SK-N-MC (cell line): ENCODE data around the gene UBTD1.
"Not testable (repeated sequence)": the region's sequence is repeated elsewhere in the genome, so short reads cannot be mapped to it uniquely, and the experiment has no call there.

Source experiments
- DNase-seq: peaks from one replicate; pipeline ENCODE4 v3.0.0-alpha.2; 2011; ENCODE audit warnings: low read depth, low spot score
- H3K27ac ChIP-seq: fragments of 200-600 bp; sonication (generic); 2 replicates; pipeline ENCODE4 v1.5.1; 2016; ENCODE audit warnings: mixed run types
- H3K36me3 ChIP-seq: fragments of 200-600 bp; sonication (generic); 2 replicates; pipeline ENCODE4 v1.6.1; 2017; ENCODE audit warnings: antibody characterized with exemption, low read length, mixed read lengths; ENCODE audit not compliant: insufficient read depth
- H3K4me3 ChIP-seq: fragments of 200-600 bp; sonication (generic); 2 replicates; pipeline ENCODE4 v1.5.1; 2016
- H3K9ac ChIP-seq: fragments of 200-600 bp; sonication (generic); 2 replicates; pipeline ENCODE4 v1.8.0; 2017; ENCODE audit warnings: mixed run types, mixed read lengths; ENCODE audit not compliant: insufficient read length
- H3K9me3 ChIP-seq: fragments of 200-600 bp; sonication (generic); 2 replicates; pipeline ENCODE4 v1.6.1; 2017; ENCODE audit warnings: low read depth, mild to moderate bottlenecking, antibody characterized with exemption, low read length, moderate library complexity, mixed read lengths
- EZH2 ChIP-seq: fragments of 200-600 bp; sonication (generic); IDR thresholded peaks from one replicate; pipeline ENCODE4 v1.6.1; 2017; ENCODE audit warnings: antibody characterized with exemption
- FOXP2 ChIP-seq: optimal IDR thresholded peaks from 2 replicates; pipeline ENCODE3; 2011; ENCODE audit warnings: mild to moderate bottlenecking, moderate library complexity; ENCODE audit not compliant: insufficient read depth; ENCODE audit errors: extremely low read length, control extremely low read depth
- POLR2AphosphoS5 ChIP-seq: IDR thresholded peaks from 2 replicates; pipeline ENCODE4 v1.6.1; 2012; ENCODE audit warnings: mild to moderate bottlenecking, low read depth, low read length, borderline replicate concordance

UBTD1 gene

DNA sequence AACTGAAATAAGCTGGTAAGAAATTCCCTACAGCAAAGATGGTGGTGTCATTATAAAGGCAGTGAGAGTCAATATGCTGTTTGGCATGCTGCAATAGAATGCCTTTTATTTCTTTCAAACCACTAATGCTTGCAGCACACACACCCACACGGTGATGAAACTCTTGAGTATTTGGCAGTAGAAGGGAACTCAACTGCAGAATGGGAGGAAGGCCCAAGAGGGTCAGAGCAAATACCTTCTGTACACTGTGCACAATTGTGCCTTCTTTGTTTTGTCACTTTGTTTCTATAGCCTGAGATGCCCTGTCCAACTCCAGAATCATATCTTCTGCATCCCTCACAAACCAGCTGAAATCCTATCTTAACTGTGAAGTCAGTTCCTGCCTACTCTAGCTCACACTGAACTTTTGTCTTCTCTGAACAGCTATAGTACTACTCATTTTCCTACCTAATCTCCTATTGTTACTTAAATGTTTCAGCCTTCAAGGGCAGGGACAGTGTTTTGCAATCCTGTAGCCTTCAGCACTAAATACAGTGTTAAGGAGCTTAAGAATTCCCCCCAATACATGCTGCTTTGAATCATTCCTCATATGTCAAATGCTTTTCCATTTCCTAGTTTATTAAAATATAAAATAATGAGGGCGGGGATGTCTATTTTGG, 22.7 kb upstream of the UBTD1 start:
- no peaks in the 10 kb centered on the region for H3K9me3 ChIP-seq
- peaks cover 38% of the 10 kb centered on the region for H3K36me3 ChIP-seq
- H3K27ac ChIP-seq, result no peak overlapping the region
- no peak for TF ChIP-seq FOXP2
- no peak for TF ChIP-seq EZH2
- no peak for TF ChIP-seq POLR2AphosphoS5
- no peak overlapping the region for H3K4me3 ChIP-seq
- no peak overlapping the region for H3K9ac ChIP-seq
- DNase-seq, result no peak

DNA sequence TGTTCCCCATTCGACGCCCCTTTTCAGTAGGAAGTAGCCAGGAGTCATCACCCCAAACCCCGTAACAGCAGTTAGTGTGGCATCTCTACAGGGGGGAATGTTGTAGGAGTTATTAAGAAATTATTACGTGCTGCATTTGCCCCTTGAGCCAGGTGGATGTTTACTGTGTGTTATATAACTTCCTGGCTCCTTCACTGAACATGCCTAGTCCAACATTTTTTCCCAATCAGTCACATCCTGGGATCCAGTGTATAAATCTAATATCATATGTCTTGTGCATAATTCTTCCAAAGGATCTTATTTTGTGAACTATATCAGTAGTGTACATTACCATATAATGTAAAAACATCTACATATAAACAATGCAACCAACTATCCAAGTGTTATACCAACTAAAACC, 19.3 kb upstream of the UBTD1 start:
- H3K36me3 ChIP-seq, result peaks cover 32% of the 10 kb centered on the region
- not testable (repeated sequence) for H3K27ac ChIP-seq, H3K9ac ChIP-seq, H3K9me3 ChIP-seq, DNase-seq, H3K4me3 ChIP-seq

DNA sequence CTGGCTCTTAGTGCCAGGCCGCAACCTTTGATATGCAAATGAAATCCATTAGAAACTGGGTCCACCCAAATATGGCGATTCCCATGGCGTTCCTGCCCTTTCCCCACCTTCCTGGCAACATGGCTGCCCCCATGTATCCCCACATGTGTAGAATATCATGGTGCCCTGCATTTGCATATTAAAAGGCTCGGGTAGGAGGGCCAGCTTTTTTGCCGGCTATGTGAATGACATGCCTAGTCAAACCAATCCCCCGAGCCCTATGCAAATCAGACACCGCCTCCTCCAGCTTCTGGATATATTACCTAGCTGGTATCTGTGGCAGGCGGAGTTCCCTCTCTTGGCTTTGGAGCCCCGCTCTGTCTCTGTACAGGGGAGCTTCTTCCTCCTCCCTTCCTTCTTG, 18.8 kb upstream of the UBTD1 start:
- Histone ChIP-seq H3K4me3 (no peak overlapping the region), H3K27ac (no peak overlapping the region), H3K9ac (no peak overlapping the region), H3K36me3 (peaks cover 27% of the 10 kb centered on the region; the same call in 1 of the 2 replicates), H3K9me3 (no peaks in the 10 kb centered on the region)
- TF ChIP-seq FOXP2 (no peak), EZH2 (no peak), POLR2AphosphoS5 (no peak)
- DNase-seq, result no peak

DNA sequence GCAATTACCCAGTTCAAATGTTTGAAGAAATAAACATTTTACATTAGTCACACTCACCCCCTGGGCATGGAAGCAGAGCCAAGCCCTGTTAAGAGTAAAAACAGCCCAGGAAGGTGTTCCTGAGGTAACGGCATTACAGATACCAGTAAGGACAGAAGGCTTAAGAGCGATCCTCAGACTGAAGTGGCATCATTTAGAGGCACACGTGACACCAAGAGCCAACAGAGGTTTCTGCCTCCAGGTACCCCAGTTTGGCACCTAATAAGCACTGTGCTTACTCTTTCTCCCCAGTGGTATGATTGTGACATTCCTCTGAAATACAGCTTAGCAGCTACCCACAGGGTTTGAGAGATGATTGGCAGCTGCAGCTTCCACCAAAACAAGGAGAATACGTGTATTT, 17.7 kb upstream of the UBTD1 start:
- no peak overlapping the region for H3K4me3 ChIP-seq
- H3K36me3 ChIP-seq, result peaks cover 20% of the 10 kb centered on the region; the same call in 1 of the 2 replicates
- TF ChIP-seq EZH2 (no peak), POLR2AphosphoS5 (no peak), FOXP2 (no peak)
- H3K9ac ChIP-seq, result no peak overlapping the region
- H3K27ac ChIP-seq, result no peak overlapping the region
- H3K9me3 ChIP-seq, result no peaks in the 10 kb centered on the region
- no peak for DNase-seq

DNA sequence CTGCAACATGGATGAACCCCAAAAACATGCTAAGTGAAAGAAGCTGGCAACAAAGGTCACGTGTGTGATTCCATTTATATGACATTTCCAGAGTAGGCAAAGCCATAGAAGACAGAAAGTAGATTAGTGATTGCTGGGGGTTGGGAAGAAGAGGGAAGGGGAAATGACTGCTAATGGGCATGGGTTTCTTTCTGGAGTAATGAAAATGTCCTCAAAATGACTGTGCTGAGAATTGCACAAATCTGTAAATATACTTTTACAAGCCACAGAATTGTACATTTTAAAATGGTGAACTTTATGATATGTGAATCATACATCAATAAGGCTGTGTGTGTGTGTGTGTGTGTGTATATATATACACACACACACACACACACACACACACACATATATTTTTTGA, 16.3 kb upstream of the UBTD1 start:
- H3K4me3 ChIP-seq, result no peak overlapping the region
- H3K27ac ChIP-seq, result no peak overlapping the region
- H3K36me3 ChIP-seq, result peaks cover 12% of the 10 kb centered on the region; the same call in 1 of the 2 replicates
- H3K9me3 ChIP-seq, result no peaks in the 10 kb centered on the region
- no peak for DNase-seq
- no peak overlapping the region for H3K9ac ChIP-seq
- TF ChIP-seq FOXP2, result no peak
- no peak for TF ChIP-seq POLR2AphosphoS5
- no peak for TF ChIP-seq EZH2

DNA sequence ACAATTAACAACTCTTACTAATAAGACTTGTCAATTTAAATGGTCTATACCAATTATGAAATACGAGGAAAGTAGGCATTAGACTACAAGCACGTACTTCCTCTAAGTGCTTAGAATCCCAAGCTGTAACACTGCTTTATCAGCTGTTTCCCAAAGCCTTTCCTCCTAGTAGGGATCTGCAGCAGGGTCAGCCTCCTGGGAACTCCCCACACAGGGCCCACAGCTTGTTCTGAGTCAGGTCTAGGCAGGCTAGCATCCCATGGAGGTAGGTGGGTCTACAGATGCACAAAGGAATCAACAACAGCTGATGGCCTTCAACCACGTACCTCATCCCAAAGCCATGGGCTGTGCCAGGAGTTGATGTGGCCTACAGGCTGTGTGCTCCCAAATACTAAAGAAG, 15.2 kb upstream of the UBTD1 start:
- Histone ChIP-seq H3K9me3 (no peaks in the 10 kb centered on the region), H3K27ac (no peak overlapping the region), H3K9ac (no peak overlapping the region), H3K4me3 (no peak overlapping the region), H3K36me3 (peaks cover 5% of the 10 kb centered on the region; the same call in 1 of the 2 replicates)
- no peak for TF ChIP-seq EZH2
- no peak for TF ChIP-seq FOXP2
- no peak for TF ChIP-seq POLR2AphosphoS5
- DNase-seq, result no peak

DNA sequence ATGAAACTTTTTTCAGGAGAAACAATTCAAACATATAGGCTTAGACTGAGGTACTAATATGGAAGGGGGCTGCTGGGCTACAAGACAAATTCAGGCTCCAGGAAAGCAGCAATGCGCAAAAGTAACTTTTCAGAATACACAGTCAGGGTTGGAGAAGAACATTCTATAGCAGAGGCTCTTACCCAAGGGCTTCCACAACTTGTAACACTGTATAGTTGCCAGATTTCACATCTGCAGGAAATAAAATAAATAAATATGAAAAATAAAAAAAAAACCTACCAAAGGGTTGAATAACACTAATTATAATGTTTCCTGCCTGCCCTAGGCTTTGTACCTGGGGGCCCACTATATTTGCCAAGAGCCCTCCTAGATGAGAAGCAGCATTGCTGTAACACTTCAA, 14.8 kb upstream of the UBTD1 start:
- Histone ChIP-seq H3K36me3 (peaks cover 5% of the 10 kb centered on the region; the same call in 1 of the 2 replicates), H3K9ac (no peak overlapping the region)

DNA sequence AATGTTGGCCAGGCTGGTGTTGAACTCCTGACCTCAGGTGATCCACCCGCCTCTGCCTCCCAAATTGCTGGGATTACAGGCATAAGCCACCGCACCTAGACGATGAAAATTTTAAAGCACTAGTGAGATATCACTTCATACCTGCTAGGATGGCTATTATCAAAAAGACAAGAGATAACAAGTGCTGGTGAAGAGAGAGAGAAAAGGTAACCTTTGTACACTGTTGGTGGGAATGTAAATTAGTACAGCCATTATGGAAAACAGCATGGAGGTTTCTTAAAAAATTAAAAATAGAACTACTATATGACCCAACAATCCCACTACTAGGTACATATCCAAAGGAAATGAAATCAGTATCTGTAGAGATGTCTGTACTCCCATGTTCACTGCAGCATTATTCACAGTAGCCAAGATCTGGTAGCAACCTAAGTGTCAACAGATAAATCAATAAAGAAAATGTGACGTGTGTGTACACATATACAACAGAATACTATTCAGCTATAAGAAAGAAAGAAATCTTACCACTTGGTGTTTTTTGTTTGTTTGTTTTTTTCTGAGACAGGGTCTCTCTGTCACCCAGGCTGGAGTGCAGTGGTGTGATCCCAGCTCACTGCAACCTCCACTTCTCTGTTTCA, 13.0 kb upstream of the UBTD1 start:
- no peak overlapping the region for H3K27ac ChIP-seq
- no peaks in the 10 kb centered on the region for H3K9me3 ChIP-seq
- TF ChIP-seq FOXP2 (no peak), POLR2AphosphoS5 (no peak), EZH2 (no peak)
- DNase-seq, result no peak
- peaks cover 4% of the 10 kb centered on the region; the same call in 1 of the 2 replicates for H3K36me3 ChIP-seq
- no peak overlapping the region for H3K4me3 ChIP-seq
- H3K9ac ChIP-seq, result no peak overlapping the region

More for the DNA sequence above, 14.8 kb upstream of the UBTD1 start:
- DNase-seq, result no peak
- Histone ChIP-seq H3K27ac (no peak overlapping the region), H3K4me3 (no peak overlapping the region), H3K9me3 (no peaks in the 10 kb centered on the region)
- no peak for TF ChIP-seq EZH2
- TF ChIP-seq FOXP2, result no peak
- TF ChIP-seq POLR2AphosphoS5, result no peak
